ENCODE measurements around the gene KCNIP4.
A peak's percentile ranks its signal among the peaks of the same experiment; 100 is the strongest.

KCNIP4 gene

GRCh38 chr4:21457086-21457840 is 491.3 kb downstream of the KCNIP4 start:
- no peak overlapping the region for H4K5ac ChIP-seq (ENCODE audit: low read length)
- H3K27ac ChIP-seq (ENCODE audit: low read depth, low read length): no peak overlapping the region
- H3K4me1 ChIP-seq (ENCODE audit: control insufficient read depth, low read depth, low read length): no peaks in the 10 kb centered on the region
- H3K9ac ChIP-seq (ENCODE audit: low read length): no peak overlapping the region
- no peaks in the 10 kb centered on the region for H3K79me1 ChIP-seq (ENCODE audit: low read length)
- no peak overlapping the region for H2AK5ac ChIP-seq (ENCODE audit: low read length)
- no peak overlapping the region for H4K8ac ChIP-seq (ENCODE audit: low read depth, low read length)
- WGBS (ENCODE audit: extremely low coverage, insufficient coverage, low lambda C conversion rate): no CpG with 5 or more reads among the region's 6 CpGs
- no peak overlapping the region for H2BK5ac ChIP-seq (ENCODE audit: low read length)
- no peaks in the 10 kb centered on the region for H3K36me3 ChIP-seq (ENCODE audit: control insufficient read depth, insufficient read depth, low read length)
- no peak for DNase-seq
- H2BK120ac ChIP-seq (ENCODE audit: low read depth, low read length): no peak overlapping the region
- H3K27me3 ChIP-seq (ENCODE audit: insufficient read depth, low read length, poor library complexity): no peaks in the 10 kb centered on the region
- no peak overlapping the region for H3K4me2 ChIP-seq (ENCODE audit: low read length)
- no peak overlapping the region for H3K56ac ChIP-seq (ENCODE audit: low read length)
- H3K4me3 ChIP-seq (ENCODE audit: low read length): no peak overlapping the region
- no peak overlapping the region for H3K4ac ChIP-seq (ENCODE audit: low read depth, low read length)
- no peak overlapping the region for H2BK15ac ChIP-seq (replicated peaks; ENCODE audit: low read depth)
- no peaks in the 10 kb centered on the region for H3K79me2 ChIP-seq (ENCODE audit: control insufficient read depth, insufficient read depth, low read length)
- no peak overlapping the region for H3K23ac ChIP-seq (ENCODE audit: low read length)
- H3K18ac ChIP-seq (ENCODE audit: low read length): no peak overlapping the region

- Histone ChIP-seq H4K8ac (ENCODE audit: low read depth, low read length) (no peak overlapping the region), H3K4me1 (ENCODE audit: control insufficient read depth, low read depth, low read length) (no peaks in the 10 kb centered on the region), H3K18ac (ENCODE audit: low read length) (no peak overlapping the region), H2BK15ac (replicated peaks; ENCODE audit: low read depth) (no peak overlapping the region), H3K4me3 (ENCODE audit: low read length) (no peak overlapping the region), H2AK5ac (ENCODE audit: low read length) (no peak overlapping the region), H3K79me1 (ENCODE audit: low read length) (no peaks in the 10 kb centered on the region), H3K4ac (ENCODE audit: low read depth, low read length) (no peak overlapping the region), H2BK5ac (ENCODE audit: low read length) (no peak overlapping the region), H3K23ac (ENCODE audit: low read length) (no peak overlapping the region), H3K27me3 (ENCODE audit: insufficient read depth, low read length, poor library complexity) (peaks cover 1% of the 10 kb centered on the region), H3K27ac (ENCODE audit: low read depth, low read length) (no peak overlapping the region), H2BK120ac (ENCODE audit: low read depth, low read length) (no peak overlapping the region), H3K4me2 (ENCODE audit: low read length) (no peak overlapping the region), H3K36me3 (ENCODE audit: control insufficient read depth, insufficient read depth, low read length) (no peaks in the 10 kb centered on the region), H3K56ac (ENCODE audit: low read length) (no peak overlapping the region), H3K9ac (ENCODE audit: low read length) (no peak overlapping the region), H3K79me2 (ENCODE audit: control insufficient read depth, insufficient read depth, low read length) (no peaks in the 10 kb centered on the region), H4K5ac (ENCODE audit: low read length) (no peak overlapping the region)
- DNase-seq: no peak
- WGBS (ENCODE audit: extremely low coverage, insufficient coverage, low lambda C conversion rate): no CpG with 5 or more reads among the region's 1 CpG
Measured at GRCh38 chr4:21454831-21455230, 493.7 kb downstream of the KCNIP4 start.

GRCh38 chr4:21454201-21454600 is 494.4 kb downstream of the KCNIP4 start:
- no peaks in the 10 kb centered on the region for H3K79me2 ChIP-seq (ENCODE audit: control insufficient read depth, insufficient read depth, low read length)
- no peak overlapping the region for H2BK120ac ChIP-seq (ENCODE audit: low read depth, low read length)
- no peaks in the 10 kb centered on the region for H3K4me1 ChIP-seq (ENCODE audit: control insufficient read depth, low read depth, low read length)
- no peak overlapping the region for H2BK5ac ChIP-seq (ENCODE audit: low read length)
- H3K23ac ChIP-seq (ENCODE audit: low read length): no peak overlapping the region
- peaks cover 1% of the 10 kb centered on the region for H3K27me3 ChIP-seq (ENCODE audit: insufficient read depth, low read length, poor library complexity)
- no peaks in the 10 kb centered on the region for H3K79me1 ChIP-seq (ENCODE audit: low read length)
- no peak overlapping the region for H3K9ac ChIP-seq (ENCODE audit: low read length)
- H3K36me3 ChIP-seq (ENCODE audit: control insufficient read depth, insufficient read depth, low read length): no peaks in the 10 kb centered on the region
- no peak overlapping the region for H3K4me2 ChIP-seq (ENCODE audit: low read length)
- no peak overlapping the region for H4K5ac ChIP-seq (ENCODE audit: low read length)
- H3K4me3 ChIP-seq (ENCODE audit: low read length): no peak overlapping the region
- H3K27ac ChIP-seq (ENCODE audit: low read depth, low read length): no peak overlapping the region
- H3K56ac ChIP-seq (ENCODE audit: low read length): no peak overlapping the region
- H2AK5ac ChIP-seq (ENCODE audit: low read length): no peak overlapping the region
- no peak overlapping the region for H2BK15ac ChIP-seq (replicated peaks; ENCODE audit: low read depth)
- H3K18ac ChIP-seq (ENCODE audit: low read length): no peak overlapping the region
- DNase-seq: no peak
- no CpG with 5 or more reads among the region's 4 CpGs for WGBS (ENCODE audit: extremely low coverage, insufficient coverage, low lambda C conversion rate)
- no peak overlapping the region for H4K8ac ChIP-seq (ENCODE audit: low read depth, low read length)
- no peak overlapping the region for H3K4ac ChIP-seq (ENCODE audit: low read depth, low read length)

GRCh38 chr4:21452931-21453330 is 495.6 kb downstream of the KCNIP4 start:
- no peak overlapping the region for H2BK120ac ChIP-seq (ENCODE audit: low read depth, low read length)
- H4K8ac ChIP-seq (ENCODE audit: low read depth, low read length): no peak overlapping the region
- H3K79me1 ChIP-seq (ENCODE audit: low read length): no peaks in the 10 kb centered on the region
- peaks cover 1% of the 10 kb centered on the region for H3K27me3 ChIP-seq (ENCODE audit: insufficient read depth, low read length, poor library complexity)
- no peak overlapping the region for H3K56ac ChIP-seq (ENCODE audit: low read length)
- no peak overlapping the region for H3K9ac ChIP-seq (ENCODE audit: low read length)
- H3K4me2 ChIP-seq (ENCODE audit: low read length): no peak overlapping the region
- H3K4me1 ChIP-seq (ENCODE audit: control insufficient read depth, low read depth, low read length): no peaks in the 10 kb centered on the region
- no peak overlapping the region for H3K27ac ChIP-seq (ENCODE audit: low read depth, low read length)
- H3K79me2 ChIP-seq (ENCODE audit: control insufficient read depth, insufficient read depth, low read length): no peaks in the 10 kb centered on the region
- DNase-seq: peak; percentile 21
- no peak overlapping the region for H3K23ac ChIP-seq (ENCODE audit: low read length)
- no peak overlapping the region for H2BK5ac ChIP-seq (ENCODE audit: low read length)
- no peaks in the 10 kb centered on the region for H3K36me3 ChIP-seq (ENCODE audit: control insufficient read depth, insufficient read depth, low read length)
- no peak overlapping the region for H4K5ac ChIP-seq (ENCODE audit: low read length)
- H2BK15ac ChIP-seq (replicated peaks; ENCODE audit: low read depth): no peak overlapping the region
- no peak overlapping the region for H3K4me3 ChIP-seq (ENCODE audit: low read length)
- H3K18ac ChIP-seq (ENCODE audit: low read length): no peak overlapping the region
- no peak overlapping the region for H3K4ac ChIP-seq (ENCODE audit: low read depth, low read length)
- H2AK5ac ChIP-seq (ENCODE audit: low read length): no peak overlapping the region

- no CpG with 5 or more reads among the region's 1 CpG for WGBS (ENCODE audit: extremely low coverage, insufficient coverage, low lambda C conversion rate)
- H3K27ac ChIP-seq (ENCODE audit: low read depth, low read length): no peak overlapping the region
- H3K4me1 ChIP-seq (ENCODE audit: control insufficient read depth, low read depth, low read length): no peaks in the 10 kb centered on the region
- no peak overlapping the region for H3K4ac ChIP-seq (ENCODE audit: low read depth, low read length)
- no peak overlapping the region for H3K4me2 ChIP-seq (ENCODE audit: low read length)
- H4K8ac ChIP-seq (ENCODE audit: low read depth, low read length): no peak overlapping the region
- H3K23ac ChIP-seq (ENCODE audit: low read length): no peak overlapping the region
- no peak overlapping the region for H3K56ac ChIP-seq (ENCODE audit: low read length)
- H2BK15ac ChIP-seq (replicated peaks; ENCODE audit: low read depth): no peak overlapping the region
- peak; percentile 19 for DNase-seq
- no peaks in the 10 kb centered on the region for H3K79me1 ChIP-seq (ENCODE audit: low read length)
- H2BK120ac ChIP-seq (ENCODE audit: low read depth, low read length): no peak overlapping the region
- no peaks in the 10 kb centered on the region for H3K79me2 ChIP-seq (ENCODE audit: control insufficient read depth, insufficient read depth, low read length)
- no peaks in the 10 kb centered on the region for H3K36me3 ChIP-seq (ENCODE audit: control insufficient read depth, insufficient read depth, low read length)
- no peak overlapping the region for H2BK5ac ChIP-seq (ENCODE audit: low read length)
- no peak overlapping the region for H3K4me3 ChIP-seq (ENCODE audit: low read length)
- no peak overlapping the region for H2AK5ac ChIP-seq (ENCODE audit: low read length)
- peaks cover 1% of the 10 kb centered on the region for H3K27me3 ChIP-seq (ENCODE audit: insufficient read depth, low read length, poor library complexity)
- no peak overlapping the region for H4K5ac ChIP-seq (ENCODE audit: low read length)
- H3K9ac ChIP-seq (ENCODE audit: low read length): no peak overlapping the region
- no peak overlapping the region for H3K18ac ChIP-seq (ENCODE audit: low read length)
Measured at GRCh38 chr4:21451032-21451431, 497.5 kb downstream of the KCNIP4 start.

GRCh38 chr4:21450331-21450730 is 498.2 kb downstream of the KCNIP4 start:
- Histone ChIP-seq H3K36me3 (ENCODE audit: control insufficient read depth, insufficient read depth, low read length) (no peaks in the 10 kb centered on the region), H3K79me1 (ENCODE audit: low read length) (no peaks in the 10 kb centered on the region), H3K9ac (ENCODE audit: low read length) (no peak overlapping the region), H3K23ac (ENCODE audit: low read length) (no peak overlapping the region), H3K4me1 (ENCODE audit: control insufficient read depth, low read depth, low read length) (no peaks in the 10 kb centered on the region), H3K27me3 (ENCODE audit: insufficient read depth, low read length, poor library complexity) (peaks cover 1% of the 10 kb centered on the region), H2BK15ac (replicated peaks; ENCODE audit: low read depth) (no peak overlapping the region), H3K18ac (ENCODE audit: low read length) (no peak overlapping the region), H3K27ac (ENCODE audit: low read depth, low read length) (no peak overlapping the region), H2AK5ac (ENCODE audit: low read length) (no peak overlapping the region), H3K4me2 (ENCODE audit: low read length) (no peak overlapping the region), H2BK120ac (ENCODE audit: low read depth, low read length) (no peak overlapping the region), H4K5ac (ENCODE audit: low read length) (no peak overlapping the region), H3K79me2 (ENCODE audit: control insufficient read depth, insufficient read depth, low read length) (no peaks in the 10 kb centered on the region), H3K56ac (ENCODE audit: low read length) (no peak overlapping the region), H2BK5ac (ENCODE audit: low read length) (no peak overlapping the region), H4K8ac (ENCODE audit: low read depth, low read length) (no peak overlapping the region), H3K4ac (ENCODE audit: low read depth, low read length) (no peak overlapping the region), H3K4me3 (ENCODE audit: low read length) (no peak overlapping the region)
- peak; percentile 21 for DNase-seq
- no CpG with 5 or more reads among the region's 4 CpGs for WGBS (ENCODE audit: extremely low coverage, insufficient coverage, low lambda C conversion rate)
